SK-N-MC (cell line): ENCODE data around the gene SKAP2.

Source experiments
- EZH2 ChIP-seq: fragments of 200-600 bp; sonication (generic); IDR thresholded peaks from one replicate; pipeline ENCODE4 v1.6.1; 2017; ENCODE audit warnings: antibody characterized with exemption
- POLR2AphosphoS5 ChIP-seq: IDR thresholded peaks from 2 replicates; pipeline ENCODE4 v1.6.1; 2012; ENCODE audit warnings: mild to moderate bottlenecking, low read depth, low read length, borderline replicate concordance

DNA sequence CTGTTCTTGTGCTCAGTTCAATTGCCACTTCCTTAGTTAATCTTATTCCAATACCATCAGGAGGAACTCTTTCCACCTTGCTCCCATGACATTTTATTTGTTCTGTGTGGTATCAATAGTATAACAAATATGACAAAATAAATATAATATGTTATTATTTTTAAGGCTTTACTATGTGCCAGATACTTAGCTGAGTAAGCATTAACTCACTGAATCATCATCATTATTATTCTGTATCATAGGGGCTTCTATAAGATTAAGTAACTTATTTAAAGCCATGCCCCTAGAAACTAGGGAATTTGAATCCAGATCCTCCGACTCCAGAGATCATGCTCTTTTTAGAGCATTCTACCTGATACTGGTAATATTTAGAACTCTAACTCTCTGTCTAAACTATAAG lies 33.5 kb upstream of the SKAP2 start:
- TF ChIP-seq POLR2AphosphoS5 (no peak), EZH2 (no peak)
